Measurements from ENCODE around the gene GPM6B. TPM values are rescaled to one million over a fixed set of nuclear protein-coding genes. Genes with fewer than 3 reads are reported as not detected.

Gene GPM6B
- total RNA-seq, 1 donor from 2014 or later, result 516 TPM

- Mint-ChIP-seq H3K9me3 (ENCODE audit: unreplicated experiment) (peaks cover 3% of the 10 kb centered on the region), H3K4me3 (ENCODE audit: unreplicated experiment) (no peak overlapping the region), H3K27me3 (ENCODE audit: unreplicated experiment) (peaks cover 12% of the 10 kb centered on the region), H3K27ac (ENCODE audit: unreplicated experiment) (no peak overlapping the region), H3K4me1 (ENCODE audit: low read depth, unreplicated experiment) (peaks cover 29% of the 10 kb centered on the region), H3K36me3 (ENCODE audit: unreplicated experiment) (peaks cover 11% of the 10 kb centered on the region)
- no peak for DNase-seq
- no peak for TF ChIP-seq CTCF (IDR thresholded peaks at IDR 0.05; ENCODE audit: partially characterized antibody, unreplicated experiment)
Measured at GRCh38 chrX:13798184-13798583, 18.7 kb downstream of the GPM6B start.

GRCh38 chrX:13797512-13797911, 19.4 kb downstream of the GPM6B start:
- Mint-ChIP-seq H3K36me3 (ENCODE audit: unreplicated experiment) (peaks cover 11% of the 10 kb centered on the region), H3K4me3 (ENCODE audit: unreplicated experiment) (peak overlapping the region; percentile 32), H3K9me3 (ENCODE audit: unreplicated experiment) (peaks cover 3% of the 10 kb centered on the region), H3K27me3 (ENCODE audit: unreplicated experiment) (peaks cover 12% of the 10 kb centered on the region), H3K4me1 (ENCODE audit: low read depth, unreplicated experiment) (peaks cover 27% of the 10 kb centered on the region), H3K27ac (ENCODE audit: unreplicated experiment) (peak overlapping the region; percentile 14)
- TF ChIP-seq CTCF (IDR thresholded peaks at IDR 0.05; ENCODE audit: partially characterized antibody, unreplicated experiment), result no peak
- DNase-seq, result no peak

- peaks cover 3% of the 10 kb centered on the region for H3K9me3 Mint-ChIP-seq (ENCODE audit: unreplicated experiment)
- peaks cover 11% of the 10 kb centered on the region for H3K27me3 Mint-ChIP-seq (ENCODE audit: unreplicated experiment)
- H3K36me3 Mint-ChIP-seq (ENCODE audit: unreplicated experiment), result peaks cover 11% of the 10 kb centered on the region
- no peak overlapping the region for H3K4me3 Mint-ChIP-seq (ENCODE audit: unreplicated experiment)
- peaks cover 31% of the 10 kb centered on the region for H3K4me1 Mint-ChIP-seq (ENCODE audit: low read depth, unreplicated experiment)
- H3K27ac Mint-ChIP-seq (ENCODE audit: unreplicated experiment), result no peak overlapping the region
- no peak for TF ChIP-seq CTCF (IDR thresholded peaks at IDR 0.05; ENCODE audit: partially characterized antibody, unreplicated experiment)
- DNase-seq, result no peak
Measured at GRCh38 chrX:13794417-13794816, 22.5 kb downstream of the GPM6B start.

DNA sequence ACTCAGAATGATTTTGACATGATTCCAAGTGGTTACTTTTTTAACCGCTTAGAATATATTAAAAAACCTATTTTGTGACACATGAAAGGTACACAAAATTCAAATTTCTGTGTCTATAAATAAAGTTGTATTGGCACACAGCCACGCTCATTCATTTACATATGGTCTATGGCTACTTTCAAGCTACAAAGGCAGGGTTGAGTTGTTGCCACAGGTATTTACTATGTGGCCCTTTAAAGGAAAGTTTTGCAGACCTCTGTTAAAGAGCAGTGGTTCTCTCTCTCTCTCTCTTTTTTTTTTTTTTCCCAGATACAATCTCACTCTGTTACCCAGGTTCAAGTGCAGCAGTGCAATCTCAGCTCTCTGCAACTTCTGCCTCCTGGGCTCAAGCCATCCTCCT, 23.0 kb downstream of the GPM6B start:
- H3K27me3 Mint-ChIP-seq (ENCODE audit: unreplicated experiment), result peaks cover 11% of the 10 kb centered on the region
- peaks cover 11% of the 10 kb centered on the region for H3K36me3 Mint-ChIP-seq (ENCODE audit: unreplicated experiment)
- no peak overlapping the region for H3K4me3 Mint-ChIP-seq (ENCODE audit: unreplicated experiment)
- H3K4me1 Mint-ChIP-seq (ENCODE audit: low read depth, unreplicated experiment), result peaks cover 31% of the 10 kb centered on the region
- H3K9me3 Mint-ChIP-seq (ENCODE audit: unreplicated experiment), result peaks cover 3% of the 10 kb centered on the region
- H3K27ac Mint-ChIP-seq (ENCODE audit: unreplicated experiment), result no peak overlapping the region
- TF ChIP-seq CTCF (IDR thresholded peaks at IDR 0.05; ENCODE audit: partially characterized antibody, unreplicated experiment), result no peak
- no peak for DNase-seq

DNA sequence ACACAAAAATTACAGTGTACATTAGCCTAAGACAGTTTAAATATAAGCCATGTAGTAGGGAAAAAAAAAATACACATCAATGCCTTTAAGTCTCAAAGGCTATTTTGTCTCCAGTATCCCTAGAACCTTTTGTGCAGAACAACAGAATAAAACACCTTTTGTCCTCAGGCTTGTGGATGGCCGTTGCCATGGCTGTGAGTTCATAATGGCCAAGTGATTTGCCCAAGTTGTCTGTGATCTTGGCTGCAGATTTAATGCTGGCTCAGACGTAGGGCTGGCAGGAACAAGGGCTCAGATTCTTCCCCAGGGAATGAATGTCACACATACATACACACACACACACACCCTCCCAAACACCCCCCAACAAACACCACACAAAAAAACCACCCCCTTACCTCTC, 25.3 kb downstream of the GPM6B start:
- no peak for DNase-seq
- no peaks in the 10 kb centered on the region for H3K36me3 Mint-ChIP-seq (ENCODE audit: unreplicated experiment)
- peaks cover 1% of the 10 kb centered on the region for H3K27me3 Mint-ChIP-seq (ENCODE audit: unreplicated experiment)
- no peak for TF ChIP-seq CTCF (IDR thresholded peaks at IDR 0.05; ENCODE audit: partially characterized antibody, unreplicated experiment)
- peaks cover 3% of the 10 kb centered on the region for H3K9me3 Mint-ChIP-seq (ENCODE audit: unreplicated experiment)
- H3K4me3 Mint-ChIP-seq (ENCODE audit: unreplicated experiment), result no peak overlapping the region
- peaks cover 24% of the 10 kb centered on the region for H3K4me1 Mint-ChIP-seq (ENCODE audit: low read depth, unreplicated experiment)
- peak overlapping the region; percentile 8 for H3K27ac Mint-ChIP-seq (ENCODE audit: unreplicated experiment)

Data from glutamatergic neuron (in vitro differentiated cells).